ENCODE data around the gene CUTC.
A peak's percentile ranks its signal among the peaks of the same experiment; 100 is the strongest.
"Not testable (repeated sequence)": the region's sequence is repeated elsewhere in the genome, so short reads cannot be mapped to it uniquely, and the experiment has no call there.

CUTC gene

GRCh38 chr10:99732033-99732842, at the start of gene CUTC, which contains the start of gene COX15:
CUTC (plus strand) TSS chr10:99732234; CDS start chr10:99732349, 115 bp downstream.
COX15 (minus strand) TSS chr10:99732127; CDS start chr10:99732049, 78 bp downstream.
- DNase-seq: peak; percentile 93

GRCh38 chr10:99682752-99683151, 49.3 kb upstream of the CUTC start:
- DNase-seq: no peak

- DNase-seq: peak; percentile 86
Measured at GRCh38 chr10:99685597-99685967, 46.5 kb upstream of the CUTC start.

- DNase-seq: no peak
Measured at GRCh38 chr10:99689461-99689860, 42.6 kb upstream of the CUTC start.

- no peak for DNase-seq
Measured at GRCh38 chr10:99693933-99694583, 38.0 kb upstream of the CUTC start.

- DNase-seq: no peak
Measured at GRCh38 chr10:99695761-99696160, 36.3 kb upstream of the CUTC start.

- DNase-seq: no peak
Measured at GRCh38 chr10:99698504-99699080, 33.4 kb upstream of the CUTC start.

- no peak for DNase-seq
Measured at GRCh38 chr10:99700649-99701048, 31.4 kb upstream of the CUTC start.

GRCh38 chr10:99708428-99709012, 23.5 kb upstream of the CUTC start:
- no peak for DNase-seq

- DNase-seq: no peak
Measured at GRCh38 chr10:99709480-99710229, 22.4 kb upstream of the CUTC start.

GRCh38 chr10:99711129-99711719, 20.8 kb upstream of the CUTC start:
- DNase-seq: peak; percentile 40

GRCh38 chr10:99714446-99714845, 17.6 kb upstream of the CUTC start:
- no peak for DNase-seq

GRCh38 chr10:99720387-99720786, 11.6 kb upstream of the CUTC start:
- no peak for DNase-seq

- DNase-seq: no peak
Measured at GRCh38 chr10:99730026-99730425, 2.0 kb upstream of the CUTC start.

- DNase-seq: peak; percentile 4
Measured at GRCh38 chr10:99731306-99732032, 565 bp upstream of the CUTC start.

GRCh38 chr10:99733366-99733765, 1.3 kb downstream of the CUTC start:
- no peak for DNase-seq

- DNase-seq: not testable (repeated sequence)
Measured at GRCh38 chr10:99734111-99734510, 2.1 kb downstream of the CUTC start.

GRCh38 chr10:99740260-99740659, 8.2 kb downstream of the CUTC start:
- DNase-seq: no peak

- DNase-seq: no peak
Measured at GRCh38 chr10:99740933-99741559, 9.0 kb downstream of the CUTC start.

- no peak for DNase-seq
Measured at GRCh38 chr10:99742254-99742653, 10.2 kb downstream of the CUTC start.

- DNase-seq: no peak
Measured at GRCh38 chr10:99742701-99743100, 10.7 kb downstream of the CUTC start.

All from GF-D8 (cell line).